K562 (cell line): ENCODE results near the gene FTH1. TPM values are rescaled to one million over a fixed set of nuclear protein-coding genes. Genes with fewer than 3 reads are reported as not detected.
A peak's percentile ranks its signal among the peaks of the same experiment; 100 is the strongest.

Experiments
- ATAC-seq: fragments of 200-7000 bp; cut with Tn5 transposase; 3 replicates; pipeline ENCODE4 v1.9.1; 2020; ENCODE audit warnings: moderate library complexity
- BruUV-seq: library from RNA; stranded (reverse); fragments of 400-500 nt; replicated peaks from 2 replicates; lab custom pipeline; 2021; lab: Mats Ljungman, UMichigan
- CTCF ChIA-PET: fragments of 300-600 bp; formaldehyde crosslinking; extraction: SDS; loops from one replicate; lab custom pipeline; 2021; ENCODE audit warnings: low intra/inter-chr PET ratio; lab: Yijun Ruan, JAX
- POLR2A ChIA-PET: fragments of 300-600, 350-650 bp; sonication (Branson Sonifier 250); formaldehyde crosslinking; extraction: SDS; loops from one replicate; lab custom pipeline; 2021; ENCODE audit warnings: antibody characterized with exemption, inconsistent platforms; lab: Yijun Ruan, JAX
- DNase-seq, 4 experiments: peaks; one replicate each; pipeline versions ENCODE4 v3.0.0 to v3.0.0-alpha.2; 2011 to 2018; ENCODE audit warnings: low spot score in 3 of 4, mixed read lengths in 3 of 4; ENCODE audit errors: extremely low read depth in 1 of 4
- FAIRE-seq: peaks from 2 replicates; lab custom pipeline; 2011; peaks lifted over from hg19 to GRCh38; lab: Jason Lieb, UNC
- H2AFZ ChIP-seq: 2 replicates; pipeline ENCODE4 v1.6.0; 2011; ENCODE audit warnings: low read depth, low read length, control low read depth, inconsistent platforms
- H3K27ac ChIP-seq: fragments of 200-600 bp; 3 replicates; pipeline ENCODE4 v1.8.0; 2011; ENCODE audit warnings: low read depth, mild to moderate bottlenecking, control low read depth, inconsistent platforms, low read length, moderate library complexity, mixed read lengths; ENCODE audit errors: extremely low read depth
- H3K27me3 ChIP-seq, 2 experiments: fragments of 300-600 bp in 1 of 2; 2 replicates in 1 of 2; 3 replicates in 1 of 2; pipeline versions ENCODE4 v1.6.0 to v1.8.0; 2011; ENCODE audit warnings: inconsistent platforms in 2 of 2, low read length in 2 of 2, mild to moderate bottlenecking in 1 of 2, mixed read lengths in 1 of 2, moderate library complexity in 1 of 2; ENCODE audit not compliant: control insufficient read depth in 2 of 2, insufficient read depth in 2 of 2
- H3K36me3 ChIP-seq: fragments of 300-600 bp; 3 replicates; pipeline ENCODE4 v1.8.0; 2011; ENCODE audit warnings: mild to moderate bottlenecking, low read length, inconsistent platforms; ENCODE audit not compliant: control insufficient read depth, insufficient read depth
- H3K4me1 ChIP-seq, 2 experiments: fragments of 200-600 bp in 1 of 2; replicated peaks in 1 of 2; 2 replicates in 1 of 2; 3 replicates in 1 of 2; pipeline versions ENCODE4 v1.5.1 to v1.8.0; 2011; ENCODE audit warnings: inconsistent platforms in 2 of 2, low read length in 2 of 2, mild to moderate bottlenecking in 1 of 2, mixed read lengths in 1 of 2, moderate library complexity in 1 of 2; ENCODE audit not compliant: control insufficient read depth in 2 of 2, insufficient read depth in 2 of 2
- H3K4me2 ChIP-seq: 2 replicates; pipeline ENCODE4 v1.6.1; 2011; ENCODE audit warnings: low read length, control low read depth, inconsistent platforms, mixed read lengths; ENCODE audit not compliant: insufficient read depth
- H3K4me3 ChIP-seq: fragments of 200-600 bp; sonication (generic), shearing (Covaris generic); 2 replicates; pipeline ENCODE4 v1.5.1; 2016; ENCODE audit warnings: control low read depth, inconsistent platforms
- H3K79me2 ChIP-seq: fragments of 200-600 bp; 3 replicates; pipeline ENCODE4 v1.8.0; 2011; ENCODE audit warnings: low read length, inconsistent platforms; ENCODE audit not compliant: control insufficient read depth, insufficient read depth
- H3K9ac ChIP-seq, 2 experiments: 2 replicates each; pipeline versions ENCODE4 v1.6.0 to v1.6.1; 2011; ENCODE audit warnings: low read depth in 2 of 2, low read length in 2 of 2, control low read depth in 1 of 2, inconsistent platforms in 1 of 2, mild to moderate bottlenecking in 1 of 2, mixed read lengths in 1 of 2; ENCODE audit not compliant: insufficient read depth in 1 of 2
- H3K9me1 ChIP-seq: one replicate; pipeline ENCODE4 v1.6.0; 2011; ENCODE audit warnings: inconsistent platforms, mild to moderate bottlenecking, low read length, moderate library complexity; ENCODE audit not compliant: control insufficient read depth, insufficient read depth
- H3K9me3 ChIP-seq: replicated peaks from 2 replicates; pipeline ENCODE4 v1.5.1; 2011; ENCODE audit warnings: low read depth, low read length, inconsistent platforms; ENCODE audit not compliant: control insufficient read depth, insufficient read depth
- H4K20me1 ChIP-seq: replicated peaks from 2 replicates; pipeline ENCODE4 v1.6.1; 2011; ENCODE audit warnings: low read length, inconsistent platforms, mixed read lengths; ENCODE audit not compliant: control insufficient read depth, insufficient read depth
- BCOR ChIP-seq: fragments of 450-650 bp; IDR thresholded peaks from 2 replicates; pipeline ENCODE4 v1.6.1; 2016
- HMGN3 ChIP-seq: IDR thresholded peaks from 2 replicates; pipeline ENCODE4 v1.6.1; 2011; ENCODE audit warnings: borderline replicate concordance, low read depth, mild to moderate bottlenecking, mixed read lengths, low read length; ENCODE audit not compliant: insufficient read length; ENCODE audit errors: extremely low read depth
- KLF13 ChIP-seq: fragments of 450-650 bp; IDR thresholded peaks from 2 replicates; pipeline ENCODE4 v1.6.1; 2016; ENCODE audit warnings: missing genetic modification characterization, low read depth, mild to moderate bottlenecking, missing compliant biosample characterization, moderate library complexity, borderline replicate concordance
- MEIS2 ChIP-seq: fragments of 450-650 bp; IDR thresholded peaks from 2 replicates; pipeline ENCODE4 v1.6.1; 2014; ENCODE audit warnings: mild to moderate bottlenecking; ENCODE audit not compliant: partially characterized antibody
- MXI1 ChIP-seq: IDR thresholded peaks from 2 replicates; pipeline ENCODE4 v1.6.1; 2011; ENCODE audit warnings: low read depth, mild to moderate bottlenecking, improper control_type of control experiment, low read length
- NCOA6 ChIP-seq: fragments of 450-650 bp; IDR thresholded peaks from 2 replicates; pipeline ENCODE4 v1.6.1; 2017; ENCODE audit warnings: mild to moderate bottlenecking
- PBX2 ChIP-seq, 2 experiments: IDR thresholded peaks in 1 of 2; conservative IDR thresholded peaks in 1 of 2; 2 replicates each; pipeline ENCODE4 v1.6.1; 2016; ENCODE audit warnings: low read depth in 2 of 2, mild to moderate bottlenecking in 1 of 2, missing compliant biosample characterization in 1 of 2, missing genetic modification characterization in 1 of 2, moderate library complexity in 1 of 2
- PHTF2 ChIP-seq: fragments of 250-450 bp; sonication (Bioruptor Pico); IDR thresholded peaks from 2 replicates; pipeline ENCODE4 v1.5.0; 2021; ENCODE audit warnings: mild to moderate bottlenecking
- PTBP1 ChIP-seq: fragments of 200-400 bp; formaldehyde crosslinking; IDR thresholded peaks from 2 replicates; pipeline ENCODE4 v1.6.1; 2017; ENCODE audit warnings: low read depth, low read length
- RBM25 ChIP-seq: fragments of 200-400 bp; formaldehyde crosslinking; IDR thresholded peaks from 2 replicates; pipeline ENCODE4 v1.6.1; 2018; ENCODE audit warnings: low read length, low read depth, moderate library complexity; ENCODE audit not compliant: severe bottlenecking
- RCOR1 ChIP-seq, 2 experiments: IDR thresholded peaks; 2 replicates each; pipeline ENCODE4 v1.6.1; 2012; ENCODE audit warnings: low read depth in 2 of 2, low read length in 2 of 2, borderline replicate concordance in 1 of 2, improper control_type of control experiment in 1 of 2
- SAP30 ChIP-seq: fragments of 200-600 bp; sonication (generic); IDR thresholded peaks from 2 replicates; pipeline ENCODE4 v1.6.1; 2012; ENCODE audit warnings: borderline replicate concordance, low read depth, mild to moderate bottlenecking, moderate library complexity, low read length, control low read depth, inconsistent platforms; ENCODE audit not compliant: insufficient read depth, poor library complexity, severe bottlenecking
- SMARCE1 ChIP-seq: fragments of 450-650 bp; IDR thresholded peaks from 2 replicates; pipeline ENCODE4 v1.7.1; 2016; ENCODE audit warnings: mild to moderate bottlenecking
- ZBTB8A ChIP-seq: fragments of 450-650 bp; IDR thresholded peaks from 2 replicates; pipeline ENCODE4 v1.6.1; 2018; ENCODE audit warnings: mild to moderate bottlenecking, moderate library complexity; ENCODE audit not compliant: partially characterized antibody
- ZKSCAN1 ChIP-seq: fragments of 150-350 bp; IDR thresholded peaks from 2 replicates; pipeline ENCODE4 v1.6.1; 2016; ENCODE audit warnings: low read depth, low read length
- ZKSCAN8 ChIP-seq: fragments of 200-800 bp; sonication (Bioruptor generic); IDR thresholded peaks from 2 replicates; pipeline ENCODE4 v1.6.1; 2016; ENCODE audit warnings: missing genetic modification characterization, missing compliant biosample characterization
- ZNF76 ChIP-seq: fragments of 250-450 bp; sonication (Bioruptor Pico); IDR thresholded peaks from 2 replicates; pipeline ENCODE4 v1.4.0; 2020; ENCODE audit warnings: mild to moderate bottlenecking, moderate library complexity, borderline replicate concordance
- ZNF780A ChIP-seq: fragments of 250-450 bp; sonication (Bioruptor Pico); IDR thresholded peaks from 2 replicates; pipeline ENCODE4 v1.5.0; 2021; ENCODE audit warnings: mild to moderate bottlenecking
- WGBS: fragments of 100-300 bp; shearing (Covaris generic); methylation state at CpG from one replicate; pipeline ENCODE4 v1.1.6; 2016; ENCODE audit warnings: low coverage, mixed read lengths; ENCODE audit not compliant: insufficient coverage; ENCODE audit errors: missing lambda C conversion rate; 5-methylcytosine and 5-hydroxymethylcytosine counted together
- in situ Hi-C: fragments of 300-500 bp; cut with MboI; formaldehyde crosslinking; loops from 4 replicates; pipeline ENCODE4 v1.15.0; 2018; ENCODE audit warnings: inconsistent platforms, mixed read lengths
- intact Hi-C: fragments of 100-400 bp; cut with micrococcal nuclease; formaldehyde crosslinking; loops from 2 replicates; pipeline ENCODE4 v1.14.2; 2022
- polyA plus RNA-seq, 8 experiments: library from polyadenylated mRNA; depleted of rRNA in 4 of 8; stranded (reverse) in 5 of 8; unstranded in 3 of 8; fragments of >200 nt; fragmentation: Nextera tagmentation in 2 of 8; fragmentation: Illumina TruSeq in 1 of 8; extraction: Ambion mirVana in 2 of 8; extraction: Trizol in 1 of 8; gene quantifications; 2 replicates each; pipeline versions ENCODE4 v1.2.1 to v1.2.3, GENCODE V29; 2011 to 2014; ENCODE audit warnings: inconsistent platforms in 1 of 8, missing spikeins in 1 of 8
- total RNA-seq, 7 experiments: library from RNA; depleted of rRNA in 6 of 7; stranded (reverse); fragments of >200 nt in 6 of 7; fragmentation: Illumina TruSeq in 2 of 7; extraction: Trizol in 2 of 7; gene quantifications; 2 replicates each; pipeline versions ENCODE4 v1.2.1 to v1.2.3, GENCODE V29; 2011 to 2021; ENCODE audit warnings: low replicate concordance in 1 of 7

The FTH1 gene
- total and polyA plus RNA-seq, 9 of the 15 experiments (the other 6 are each of a cell fraction or from before 2014, with no cell fraction given): 370 to 3,146 (median 802) TPM

GRCh38 chr11:61959678-61960077 is 7.8 kb downstream of the FTH1 start (continued):
- TF ChIP-seq RCOR1 (IDR thresholded peaks at IDR 0.05; ENCODE audit: borderline replicate concordance in 1 of 2, low read depth in 2 of 2, low read length in 2 of 2) (peak in 1 of 2 experiments; percentile 39; a peak in 2 of 4 replicates), BCOR (peak; percentile 78), RBM25 (peak; percentile 85)
- TF ChIP-seq, all 486 proteins: peak for 7

GRCh38 chr11:61959114-61959513 is 8.3 kb downstream of the FTH1 start:
- Histone ChIP-seq H3K4me3 (no peak overlapping the region), H4K20me1 (peaks cover 15% of the 10 kb centered on the region), H3K4me1 (peaks cover 48 to 49% of the 10 kb centered on the region in 2 experiments), H3K36me3 (peaks cover 12% of the 10 kb centered on the region), H3K27ac (peak overlapping the region; percentile 20; the same call in 1 of the 3 replicates), H3K4me2 (no peak overlapping the region), H3K9ac (peak overlapping the region in 1 of 2 experiments; percentile 8; a peak in 1 of 4 replicates), H3K9me1 (peaks cover 6% of the 10 kb centered on the region), H3K79me2 (peaks cover 8% of the 10 kb centered on the region), H2AFZ (no peak overlapping the region), H3K9me3 (no peaks in the 10 kb centered on the region), H3K27me3 (no peaks in the 10 kb centered on the region)
- no TSS peak for BruUV-seq
- peak in 1 of 4 experiments; percentile 25 for DNase-seq
- intact Hi-C loops (no loop called here), in situ Hi-C loops (no loop called here)
- POLR2A ChIA-PET: interaction anchor here (11.8 kb wide), 1 partner anchor 10 kb away, joined by 327 read pairs; the partner anchor contains the start of gene BEST1
- no peak for FAIRE-seq
- ATAC-seq: no peak
- CTCF ChIA-PET: no interaction called here
- WGBS: 5% methylated on average over 2 of the region's 2 CpGs
- TF ChIP-seq SMARCE1 (peak; percentile 48; the same call in 1 of the 2 replicates), ZKSCAN1 (no peak), MXI1 (no peak), KLF13 (tag) (no peak), PBX2 (CRISPR knock-in tag; IDR thresholded peaks at IDR 0.05; ENCODE audit: low read depth) (no peak), PBX2 (tag; conservative IDR thresholded peaks at IDR 0.05; ENCODE audit: low read depth) (no peak), SAP30 (no peak), PTBP1 (no peak), ZNF76 (no peak), ZKSCAN8 (CRISPR knock-in tag) (no peak), NCOA6 (no peak), ZBTB8A (no peak), PHTF2 (no peak), ZNF780A (no peak), HMGN3 (no peak), MEIS2 (no peak)
